GM21529 (cell line): ENCODE data around the gene AGO1.
"Not testable (repeated sequence)": the region's sequence is repeated elsewhere in the genome, so short reads cannot be mapped to it uniquely, and the experiment has no call there.

Experiments used
- ATAC-seq: cut with Tn5 transposase; IDR thresholded peaks from one replicate; pipeline ENCODE4 v1.9.1; 2021; ENCODE audit not compliant: unreplicated experiment

Gene AGO1

GRCh38 chr1:35971601-35972000 is 88.6 kb downstream of the AGO1 start:
- ATAC-seq: no peak

- ATAC-seq: not testable (repeated sequence)
Observed at GRCh38 chr1:35972631-35973030, 89.6 kb downstream of the AGO1 start.

GRCh38 chr1:35980090-35980489 is 97.1 kb downstream of the AGO1 start:
- ATAC-seq: no peak
